Amygdala (tissue), 56 donors: ENCODE results near the gene PXN.
"Not testable (repeated sequence)": the region's sequence is repeated elsewhere in the genome, so short reads cannot be mapped to it uniquely, and the experiment has no call there.

Experiments used
- DNase-seq, 56 donors: peaks; one replicate each; lab custom pipeline; 2025; lab: John Stamatoyannopoulos, UW

Gene PXN

GRCh38 chr12:120242275-120242799, 23.2 kb downstream of the PXN start:
- DNase-seq, result no peak

- no peak for DNase-seq
These were observed 23.8 kb downstream of the PXN start for GRCh38 chr12:120241561-120242274.

- DNase-seq, result no peak
These were observed 25.1 kb downstream of the PXN start for GRCh38 chr12:120240495-120240833.

- no peak for DNase-seq
These were observed 25.6 kb downstream of the PXN start for GRCh38 chr12:120239776-120240494.

GRCh38 chr12:120238839-120239445, 26.6 kb downstream of the PXN start:
- DNase-seq, result no peak

- no peak for DNase-seq
These were observed 27.3 kb downstream of the PXN start for GRCh38 chr12:120238217-120238616.

GRCh38 chr12:120237360-120238171, 28.0 kb downstream of the PXN start:
- DNase-seq, result peak in 9 of 56 donors; percentile 14 to 50 (median 25)

- DNase-seq, result not testable (repeated sequence)
These were observed 28.7 kb downstream of the PXN start for GRCh38 chr12:120236809-120237208.

GRCh38 chr12:120235369-120236323, 29.9 kb downstream of the PXN start:
- peak in 1 of 56 donors; percentile 13 for DNase-seq

- DNase-seq, result peak in 53 of 56 donors; percentile 12 to 90 (median 64)
These were observed 30.7 kb downstream of the PXN start for GRCh38 chr12:120234643-120235368.

- DNase-seq, result peak in 4 of 56 donors; percentile 12 to 33 (median 25)
These were observed 34.1 kb downstream of the PXN start for GRCh38 chr12:120231316-120232011.

- DNase-seq, result no peak
These were observed 34.6 kb downstream of the PXN start for GRCh38 chr12:120230974-120231315.

- DNase-seq, result no peak
These were observed 35.1 kb downstream of the PXN start for GRCh38 chr12:120230326-120230973.

- DNase-seq, result no peak
These were observed 35.8 kb downstream of the PXN start for GRCh38 chr12:120229487-120230325.

GRCh38 chr12:120229071-120229486, 36.5 kb downstream of the PXN start:
- DNase-seq, result peak in 1 of 56 donors; percentile 45

GRCh38 chr12:120228291-120229070, 37.0 kb downstream of the PXN start:
- peak in 55 of 56 donors; percentile 17 to 87 (median 69) for DNase-seq
